HEK293 (cell line): ENCODE measurements around the gene CDYL2.

Experiments
- HOXA7 ChIP-seq: sonication (generic); formaldehyde crosslinking; IDR thresholded peaks from 2 replicates; pipeline ENCODE4 v1.8.1; 2022; ENCODE audit warnings: missing genetic modification reagents, borderline replicate concordance
- ZNF677 ChIP-seq: fragments of 450-650 bp; IDR thresholded peaks from 2 replicates; pipeline ENCODE4 v1.5.0; 2018; ENCODE audit warnings: missing biosample characterization, mild to moderate bottlenecking, missing genetic modification characterization, moderate library complexity
- ZNF776 ChIP-seq: fragments of 450-650 bp; formaldehyde crosslinking; IDR thresholded peaks from 2 replicates; pipeline ENCODE4 v1.5.0; 2017; ENCODE audit warnings: missing biosample characterization, missing genetic modification characterization, borderline replicate concordance
- TF ChIP-seq, protein P1 (sequence below): fragments of 450-650 bp; formaldehyde crosslinking; IDR thresholded peaks from 2 replicates; pipeline ENCODE4 v1.5.1; 2016; ENCODE audit warnings: missing biosample characterization, missing genetic modification characterization

DNA sequence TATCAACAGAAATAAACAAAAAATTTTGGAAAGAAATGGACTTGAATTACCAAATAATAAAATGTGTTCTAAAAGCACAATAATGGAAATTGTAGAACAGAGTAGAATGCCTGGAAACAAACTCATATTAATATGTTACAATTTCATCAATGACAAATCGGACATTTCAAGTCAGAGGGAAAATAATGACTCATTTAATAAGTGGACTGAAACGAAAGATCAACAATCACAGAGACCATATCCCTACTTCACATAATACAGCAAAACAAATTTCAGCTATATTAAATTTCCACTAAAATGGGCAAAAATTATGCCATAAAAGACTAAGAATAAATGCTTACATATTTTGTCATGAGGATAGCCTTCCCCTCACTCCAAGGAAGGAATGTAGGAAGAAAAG lies 25.7 kb downstream of the CDYL2 start:
- TF ChIP-seq HOXA7 (no peak), ZNF776 (no peak), ZNF677 (tag by site-specific recombination) (no peak)
- TF ChIP-seq, protein P1, sequence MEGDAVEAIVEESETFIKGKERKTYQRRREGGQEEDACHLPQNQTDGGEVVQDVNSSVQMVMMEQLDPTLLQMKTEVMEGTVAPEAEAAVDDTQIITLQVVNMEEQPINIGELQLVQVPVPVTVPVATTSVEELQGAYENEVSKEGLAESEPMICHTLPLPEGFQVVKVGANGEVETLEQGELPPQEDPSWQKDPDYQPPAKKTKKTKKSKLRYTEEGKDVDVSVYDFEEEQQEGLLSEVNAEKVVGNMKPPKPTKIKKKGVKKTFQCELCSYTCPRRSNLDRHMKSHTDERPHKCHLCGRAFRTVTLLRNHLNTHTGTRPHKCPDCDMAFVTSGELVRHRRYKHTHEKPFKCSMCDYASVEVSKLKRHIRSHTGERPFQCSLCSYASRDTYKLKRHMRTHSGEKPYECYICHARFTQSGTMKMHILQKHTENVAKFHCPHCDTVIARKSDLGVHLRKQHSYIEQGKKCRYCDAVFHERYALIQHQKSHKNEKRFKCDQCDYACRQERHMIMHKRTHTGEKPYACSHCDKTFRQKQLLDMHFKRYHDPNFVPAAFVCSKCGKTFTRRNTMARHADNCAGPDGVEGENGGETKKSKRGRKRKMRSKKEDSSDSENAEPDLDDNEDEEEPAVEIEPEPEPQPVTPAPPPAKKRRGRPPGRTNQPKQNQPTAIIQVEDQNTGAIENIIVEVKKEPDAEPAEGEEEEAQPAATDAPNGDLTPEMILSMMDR (tag by site-specific recombination): no peak
